Hypothalamus (tissue), 51 donors: ENCODE results near the gene UIMC1.

Experiments
- DNase-seq, 51 donors: peaks; one replicate each; lab custom pipeline; 2025; lab: John Stamatoyannopoulos, UW

The UIMC1 gene

DNA sequence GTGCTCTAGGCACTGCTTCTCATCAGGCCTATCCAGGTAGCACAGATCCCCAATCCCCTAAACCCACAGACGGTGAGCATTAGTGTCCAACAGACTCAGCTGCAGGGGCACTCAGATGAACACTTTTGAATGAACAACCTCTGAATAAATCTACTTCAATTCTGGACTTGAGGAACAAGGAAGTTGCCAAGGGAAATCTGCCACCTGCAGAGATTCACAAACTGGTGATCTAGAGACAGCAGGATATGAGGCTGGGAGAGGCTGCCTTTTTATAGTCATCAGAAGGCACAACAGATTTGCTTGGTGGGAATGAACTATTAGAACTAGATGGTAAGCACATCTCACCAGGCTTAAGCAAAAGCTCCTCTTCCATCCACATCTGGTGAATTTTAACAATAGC is 100.5 kb downstream of the UIMC1 start:
- DNase-seq, result no peak

DNA sequence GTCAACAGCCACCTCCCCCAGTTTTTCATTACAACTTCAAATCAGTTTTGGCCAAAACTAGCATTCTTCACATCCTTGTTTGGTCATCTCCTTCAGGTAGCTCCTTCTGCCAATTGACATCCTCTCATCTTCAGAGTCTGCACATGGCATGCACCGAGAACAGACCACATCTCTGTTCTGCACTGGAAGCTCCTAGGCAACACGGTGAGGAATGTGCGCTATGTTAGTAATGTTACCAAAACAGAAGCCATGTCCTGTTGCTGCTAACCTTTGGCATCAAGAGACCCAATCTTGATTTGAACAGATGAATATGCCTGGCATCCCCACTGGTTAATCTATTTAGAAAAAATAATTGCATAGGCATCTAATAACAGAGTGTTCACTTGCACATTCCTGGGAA is 102.3 kb downstream of the UIMC1 start:
- DNase-seq, result no peak

DNA sequence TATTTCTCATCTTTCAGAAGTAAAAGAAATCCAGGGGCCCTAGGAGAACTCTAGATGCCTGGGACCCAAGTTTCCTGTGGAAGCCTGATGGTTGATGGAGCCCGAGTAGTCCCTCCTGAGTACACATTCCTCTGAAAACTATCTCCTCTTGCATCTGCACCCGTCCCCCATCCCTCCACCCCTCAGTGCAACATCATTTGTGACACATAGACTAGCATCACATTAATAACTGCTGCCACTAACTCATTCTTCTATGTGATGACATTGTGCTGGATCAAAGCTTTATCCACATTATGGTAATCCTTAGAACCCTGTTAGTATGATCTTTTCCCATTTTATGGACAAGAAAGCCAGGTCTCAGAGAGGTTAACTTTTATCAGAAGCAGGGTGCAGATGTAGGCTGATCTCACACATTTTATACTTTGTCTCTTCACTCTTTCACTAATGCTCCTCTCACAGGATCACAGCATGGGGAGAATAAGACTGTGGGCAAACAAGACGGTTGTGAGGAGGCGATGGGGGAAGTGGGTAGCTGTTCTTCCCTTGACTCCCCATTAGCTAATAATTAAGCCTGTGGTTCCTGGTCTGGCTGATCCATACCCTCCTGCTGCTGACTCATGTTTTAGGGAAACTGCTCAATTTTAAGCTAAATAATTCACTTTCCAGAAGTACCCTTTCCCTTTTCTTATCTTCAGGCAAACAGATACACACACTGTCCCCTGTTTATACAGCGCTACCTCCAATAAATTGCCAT is 103.5 kb downstream of the UIMC1 start:
- DNase-seq, result no peak

DNA sequence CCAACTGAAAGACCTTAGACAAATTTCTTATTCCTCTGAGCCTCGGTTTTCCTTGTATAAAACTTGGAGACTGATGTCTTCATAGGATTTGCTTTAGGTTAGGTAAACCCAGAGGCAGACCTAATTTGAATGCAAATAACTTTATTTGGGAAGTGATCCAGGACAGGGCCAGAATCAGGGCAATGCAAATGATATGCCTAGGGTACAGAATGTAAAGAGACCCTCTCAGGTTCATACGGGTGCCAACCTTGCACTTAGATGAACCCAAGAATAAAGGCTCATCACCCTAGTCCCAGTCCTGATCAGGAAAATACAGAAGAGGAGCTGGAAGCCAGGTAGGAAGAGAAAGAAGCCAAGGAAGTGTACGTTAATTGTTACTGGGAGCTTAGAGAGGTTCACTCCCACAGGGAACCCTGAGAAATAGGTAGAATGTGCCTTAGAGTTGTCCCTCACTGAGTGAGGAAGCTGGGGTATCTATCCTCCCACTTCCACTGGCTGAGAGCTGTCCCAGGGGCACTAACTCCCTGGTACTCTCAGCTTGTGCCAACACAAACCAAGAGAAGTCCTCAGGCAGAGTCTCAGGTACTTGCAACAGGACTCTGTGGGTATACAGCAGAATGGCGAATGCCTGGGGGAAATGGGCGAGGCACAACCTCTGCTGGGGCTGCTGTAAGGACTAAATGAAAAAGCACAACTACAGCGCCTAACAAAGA is 104.3 kb downstream of the UIMC1 start:
- no peak for DNase-seq

DNA sequence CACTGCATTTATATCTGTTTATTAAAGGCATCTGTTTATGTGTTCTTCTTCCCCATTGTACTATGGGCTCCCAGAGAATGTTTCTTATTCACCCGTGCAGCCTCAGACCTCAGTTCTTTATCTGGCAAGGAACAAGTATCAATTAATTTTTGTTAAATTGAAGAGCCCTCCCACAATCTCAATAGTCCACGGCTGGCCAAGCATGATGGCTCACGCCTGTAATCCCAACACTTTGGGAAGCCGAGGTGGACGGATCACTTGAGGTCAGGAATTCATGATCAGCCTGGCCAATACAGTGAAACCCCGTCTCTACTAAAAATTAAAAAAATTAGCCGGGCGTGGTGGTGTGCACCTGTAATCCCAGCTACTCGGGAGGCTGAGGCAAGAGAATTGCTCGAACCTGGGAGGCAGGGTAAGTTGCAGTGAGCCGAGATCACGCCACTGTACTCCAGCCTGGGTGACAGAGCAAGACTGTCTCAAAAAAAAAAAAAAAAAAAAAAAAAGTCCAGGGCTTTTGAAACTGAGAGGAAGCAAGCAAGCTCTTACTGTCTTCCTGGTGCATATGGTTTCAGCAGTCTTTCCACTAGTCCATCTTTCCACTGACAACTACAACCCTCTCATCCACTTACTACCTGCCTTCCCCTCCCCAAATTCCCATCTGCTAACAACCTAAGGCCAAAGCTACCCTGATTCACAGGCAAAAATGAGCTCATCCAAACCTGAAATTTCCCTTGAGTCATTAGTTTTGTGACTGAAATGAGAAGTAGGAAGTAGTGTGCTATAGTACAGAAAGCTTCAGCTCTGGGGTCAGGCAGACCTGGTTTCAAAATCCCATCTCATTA is 105.1 kb downstream of the UIMC1 start:
- DNase-seq, result peak in 1 of 51 donors; percentile 14

DNA sequence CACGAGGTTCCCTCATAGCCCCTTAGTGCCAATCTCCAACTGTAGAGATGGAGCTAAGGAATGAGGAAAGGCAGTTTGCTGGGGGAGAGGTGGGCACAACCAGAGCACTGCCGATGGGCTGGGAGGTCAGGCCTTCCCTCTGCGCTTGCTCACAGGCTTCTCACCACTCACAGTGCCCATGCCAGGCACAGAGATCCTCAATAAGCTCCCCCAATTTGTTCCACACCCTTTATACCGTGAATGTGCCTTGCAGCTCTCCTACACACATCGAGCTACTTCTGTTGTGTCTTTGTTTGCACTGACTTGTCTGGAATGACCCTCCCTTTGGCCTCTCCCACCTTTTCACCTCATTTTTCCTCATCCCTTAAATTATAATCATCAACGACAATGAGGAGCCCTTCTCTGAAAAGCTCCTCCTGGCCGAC is 105.8 kb downstream of the UIMC1 start:
- no peak for DNase-seq

DNA sequence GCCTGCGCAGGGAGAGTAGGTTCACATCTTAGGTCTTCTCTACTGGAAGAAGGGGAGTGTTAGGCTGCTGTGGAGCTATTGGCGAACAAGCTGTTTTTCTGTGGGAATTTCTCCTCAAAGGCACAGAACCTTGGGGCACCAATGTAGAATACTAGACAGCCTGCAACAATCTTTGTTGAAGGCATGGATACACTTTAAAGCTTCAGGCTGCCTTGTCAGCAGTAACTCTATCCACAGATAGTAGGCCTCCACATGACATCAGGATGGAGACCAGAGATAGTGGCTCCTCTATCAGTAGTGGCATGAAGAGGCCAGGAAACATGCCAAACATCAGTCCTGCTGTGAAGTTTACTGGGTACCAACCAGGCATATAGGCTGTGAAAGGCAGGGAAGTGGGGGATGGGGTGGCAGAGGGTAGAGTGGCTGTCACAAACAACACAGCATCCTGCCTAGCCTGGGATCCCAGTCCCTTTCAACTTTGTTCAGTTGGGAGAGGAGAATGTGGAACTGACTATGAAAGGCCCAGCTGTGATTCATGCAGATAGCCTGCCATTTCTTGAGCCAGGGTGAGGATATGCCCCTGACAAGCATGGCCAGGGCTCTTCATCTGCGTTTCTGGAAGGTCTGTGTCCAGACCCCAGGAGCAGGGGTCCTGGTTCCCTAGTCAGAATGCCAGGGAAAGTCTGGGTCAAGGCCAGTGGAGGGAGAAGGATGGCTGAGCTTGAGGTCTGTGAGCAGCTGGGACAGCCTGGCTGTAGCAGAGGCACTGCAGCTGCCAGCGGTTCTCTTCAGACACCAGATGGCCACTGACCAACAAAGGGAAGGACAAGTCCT is 106.4 kb downstream of the UIMC1 start:
- peak in 5 of 51 donors; percentile 9 to 26 (median 25) for DNase-seq

DNA sequence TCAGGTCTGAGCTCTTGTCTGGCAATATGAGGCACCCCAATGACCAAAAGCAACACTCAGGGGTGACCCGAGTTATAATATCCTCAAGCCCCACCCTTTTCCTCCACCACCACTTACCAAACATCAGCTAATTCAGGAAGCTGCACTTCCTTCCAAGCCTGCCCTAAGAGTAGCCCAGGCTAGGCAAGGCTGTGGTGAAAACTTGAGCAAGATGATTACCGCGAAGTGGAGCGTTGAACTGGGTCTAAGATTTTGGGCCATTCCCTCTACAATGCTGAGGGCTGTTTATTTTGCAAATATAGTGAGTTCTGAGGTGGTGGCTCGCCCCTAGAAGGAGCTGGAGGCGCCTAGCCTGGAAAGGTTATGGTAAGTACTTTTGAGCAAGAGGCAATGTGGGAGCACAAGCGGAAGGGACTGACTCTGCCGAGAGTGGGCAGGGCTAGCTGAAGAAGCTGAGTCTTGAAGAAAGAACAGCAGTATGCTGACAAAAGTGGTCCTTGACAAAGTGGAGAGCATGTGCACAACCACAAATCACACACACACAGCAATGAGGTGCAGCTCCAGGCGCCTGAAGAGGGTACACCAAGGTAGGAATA is 107.2 kb downstream of the UIMC1 start, which contains the start of gene HK3:
Gene HK3, minus strand, starts transcription at position 51 of the 596 bp plus-strand sequence. CDS start 3,187 bp downstream, outside the sequence.
- peak in 1 of 51 donors; percentile 19 for DNase-seq

DNA sequence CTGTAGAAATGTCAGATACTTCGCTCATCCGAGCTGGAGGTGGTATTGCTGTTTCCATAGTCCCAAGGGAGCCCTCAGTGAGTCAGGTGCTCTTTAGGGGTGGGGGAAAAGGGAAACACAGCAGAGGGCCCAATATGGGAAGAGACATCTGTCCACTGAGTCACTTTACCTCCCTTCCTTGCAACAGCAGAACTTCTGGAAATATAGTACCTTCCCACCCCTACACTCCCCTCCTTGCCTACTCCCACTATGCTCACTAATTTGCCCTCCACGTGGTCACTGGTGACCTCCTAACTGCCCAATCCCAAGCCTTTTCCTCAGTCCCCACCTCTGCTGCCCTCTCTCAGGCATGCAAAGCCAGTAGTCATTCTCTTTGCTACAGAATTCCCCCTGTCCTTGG is 109.3 kb downstream of the UIMC1 start:
- no peak for DNase-seq

DNA sequence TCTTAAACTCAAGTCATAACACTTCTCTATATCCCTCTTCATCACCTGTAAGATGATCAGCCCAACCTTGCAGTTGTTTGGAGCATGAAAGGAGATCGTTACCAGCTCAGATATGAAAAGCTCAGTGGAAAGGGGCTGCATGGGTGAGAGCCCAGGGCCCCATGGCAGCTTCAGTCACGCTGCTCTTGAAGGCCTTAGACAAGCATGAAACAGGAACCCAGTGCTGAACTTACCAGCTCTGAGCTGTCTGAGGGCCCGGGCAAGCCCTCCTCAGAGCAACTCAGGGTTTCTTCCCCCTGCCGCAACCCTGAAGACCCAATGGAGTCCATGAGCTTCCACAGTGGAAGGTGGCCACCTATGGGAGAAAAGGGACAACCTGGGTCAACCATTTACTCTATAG is 110.7 kb downstream of the UIMC1 start:
- no peak for DNase-seq

DNA sequence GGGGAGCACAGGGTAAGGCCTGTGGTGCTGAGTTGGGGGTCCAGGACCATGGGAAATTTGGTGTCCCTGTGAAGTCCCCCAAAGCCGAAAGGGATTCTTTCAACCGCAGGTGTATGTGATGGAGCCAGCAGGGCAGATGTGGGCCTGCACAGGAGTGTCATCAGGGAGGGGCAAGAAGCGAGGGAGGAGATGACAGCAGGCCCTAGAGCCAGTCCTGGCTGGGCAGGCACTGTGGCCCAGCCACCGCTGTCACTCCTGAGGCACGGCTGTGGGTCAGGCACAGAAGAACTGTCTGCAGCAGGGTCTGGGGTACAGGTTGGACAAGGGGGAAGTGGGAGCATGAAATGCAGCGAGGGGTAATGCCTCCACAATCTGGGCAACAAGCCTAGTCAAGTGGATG is 112.3 kb downstream of the UIMC1 start:
- no peak for DNase-seq

DNA sequence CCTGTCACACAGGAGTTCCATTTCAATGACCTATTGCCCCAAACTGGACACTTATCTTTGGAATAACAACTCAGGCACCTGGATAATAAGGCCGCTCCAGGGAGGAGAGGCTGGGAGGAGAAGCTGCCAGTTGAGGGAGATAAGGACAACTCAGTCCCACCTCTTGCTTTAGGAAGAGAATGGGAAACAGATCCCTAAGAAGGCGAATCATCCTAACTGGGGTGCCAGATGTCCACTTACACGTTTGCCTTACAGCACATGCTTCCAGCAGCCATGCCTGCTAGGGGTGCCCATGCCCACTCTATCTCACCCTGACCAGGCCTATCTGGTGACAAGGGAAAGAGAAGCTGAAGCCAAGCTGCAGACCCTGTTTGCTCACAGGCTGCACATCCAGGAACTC is 113.9 kb downstream of the UIMC1 start:
- DNase-seq, result no peak

DNA sequence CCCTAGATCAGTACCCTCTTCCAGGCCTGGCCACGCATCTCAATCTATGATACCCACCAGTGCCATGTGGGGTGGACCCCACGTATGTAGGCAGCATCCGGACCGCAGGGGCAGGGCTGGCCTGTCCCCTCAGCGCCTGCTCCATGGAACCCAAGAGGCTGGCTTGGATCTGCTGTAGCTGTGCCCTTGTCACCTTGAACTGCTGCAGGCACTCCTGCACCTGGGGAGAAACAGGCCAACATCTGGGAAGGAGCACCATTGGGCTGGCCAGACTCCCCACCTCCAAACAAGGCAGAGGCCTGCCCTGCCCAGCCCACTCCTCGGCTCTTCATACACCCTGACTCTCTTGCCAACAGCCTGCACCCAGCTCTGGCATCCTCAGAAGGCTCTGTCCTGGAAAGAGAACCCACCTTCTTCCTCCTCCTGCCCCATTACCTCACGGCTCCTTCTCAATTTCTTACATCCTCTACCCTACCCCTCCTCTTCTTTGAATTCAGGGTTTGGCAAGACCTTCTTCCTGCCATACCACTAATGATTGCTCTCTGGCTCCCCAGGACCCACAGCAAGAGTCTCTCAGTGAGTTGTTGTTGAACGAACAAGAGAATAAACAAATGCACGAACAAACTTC is 115.1 kb downstream of the UIMC1 start:
- DNase-seq, result no peak

DNA sequence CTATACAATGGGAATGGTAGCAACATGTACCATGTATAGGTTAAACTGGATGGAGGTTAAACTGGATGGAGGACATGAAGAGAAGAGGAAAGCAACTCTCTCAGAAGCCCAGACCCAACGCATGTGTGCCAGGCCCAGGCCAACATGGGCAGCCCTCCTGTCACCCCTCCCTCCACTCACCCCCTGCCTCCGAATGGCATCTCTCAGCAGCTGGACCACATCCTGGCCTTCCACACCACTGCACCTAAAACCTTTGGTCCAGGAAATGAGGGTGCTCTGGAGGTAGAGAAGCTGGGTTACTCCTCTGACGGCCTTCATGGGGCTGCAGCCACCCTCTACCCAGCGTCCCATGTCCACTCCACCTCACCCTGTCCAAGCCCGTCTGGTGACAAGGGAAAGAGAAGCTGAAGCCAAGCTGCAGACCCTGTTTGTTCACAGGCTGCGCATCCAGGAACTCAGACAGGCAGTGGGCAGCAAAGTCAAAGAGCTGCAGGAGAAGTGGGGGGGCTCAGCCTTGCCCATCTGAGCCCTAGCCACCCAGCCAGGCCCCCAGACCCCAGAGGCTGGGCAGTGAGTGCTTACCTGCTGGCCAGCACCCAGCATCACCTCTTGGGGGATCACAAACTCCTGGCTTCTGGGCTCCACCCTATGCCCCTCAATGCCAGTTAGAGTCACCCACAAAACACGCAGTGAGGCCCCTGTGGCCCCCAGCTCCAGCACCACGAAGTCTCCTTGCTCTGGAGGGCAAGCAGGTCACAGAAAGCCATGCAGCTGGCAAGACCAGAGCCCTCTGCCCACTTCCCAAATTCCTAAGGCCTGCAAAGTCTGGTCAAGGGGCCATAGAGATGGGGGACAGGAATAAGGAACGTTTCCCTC is 115.9 kb downstream of the UIMC1 start:
- DNase-seq, result no peak

DNA sequence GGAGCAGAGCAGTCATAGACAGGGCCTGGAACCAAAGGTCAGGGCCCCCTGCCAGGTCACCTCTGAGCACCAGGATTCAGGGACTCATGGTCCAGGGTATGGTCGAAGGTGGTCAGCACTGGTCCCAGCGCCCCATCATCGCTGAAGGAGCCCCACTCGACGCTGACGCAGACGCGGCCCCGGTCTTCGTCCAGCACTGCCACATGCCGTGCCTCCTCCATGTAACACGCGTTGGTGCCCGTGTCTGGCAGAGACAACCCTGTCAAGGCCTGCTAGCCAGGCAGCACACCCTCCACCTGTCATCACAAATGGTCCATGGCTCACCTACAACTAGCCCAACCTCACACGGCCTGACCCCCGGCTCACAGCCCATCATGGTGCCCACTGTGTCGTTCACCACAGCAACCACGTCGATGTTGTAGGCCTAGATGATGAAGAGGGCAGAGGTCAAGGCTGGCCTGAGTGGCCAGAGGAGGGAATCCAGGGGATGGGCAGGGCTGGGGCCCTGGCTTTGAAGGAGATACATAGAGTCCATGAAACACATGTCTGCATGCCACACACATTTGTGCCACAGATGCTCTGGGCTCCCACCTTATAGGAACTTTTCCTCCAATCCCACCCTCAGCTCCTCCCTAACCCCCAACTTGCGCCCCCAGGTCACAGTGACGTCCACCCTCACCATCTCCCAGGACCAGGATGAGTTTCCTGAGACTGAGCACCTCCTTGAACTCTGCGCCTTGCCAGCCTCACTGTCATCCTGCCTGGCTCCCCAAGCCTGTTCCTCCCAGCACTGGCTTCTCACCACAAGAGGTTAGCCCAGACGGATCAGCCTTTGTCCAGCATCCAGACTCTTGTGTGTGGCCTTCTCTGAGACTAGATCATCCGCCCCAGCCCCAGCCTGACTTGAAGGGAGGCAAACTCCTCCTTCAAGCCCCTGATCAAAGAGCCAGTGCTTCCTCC is 117.0 kb downstream of the UIMC1 start:
- no peak for DNase-seq

DNA sequence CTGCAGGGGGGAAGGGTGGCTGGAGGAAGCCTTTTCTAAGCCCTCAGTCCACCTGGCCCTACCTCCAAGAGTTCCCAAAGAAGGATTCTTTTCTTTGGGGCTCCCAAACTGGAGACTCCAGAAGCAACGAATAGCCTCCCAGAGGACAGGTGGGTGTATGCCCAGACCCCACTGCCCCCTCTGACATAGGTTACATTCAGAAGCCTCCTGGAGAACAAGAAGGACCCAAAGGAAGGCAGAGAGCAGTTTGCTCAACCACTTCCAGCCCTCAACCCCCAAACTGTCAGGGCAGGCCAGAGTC is 117.8 kb downstream of the UIMC1 start:
- no peak for DNase-seq
